RWPE1 (cell line): Measurements from ENCODE around the gene COL27A1.

Source experiments
- CTCF ChIA-PET: fragments of 350-600 bp; sonication (Branson Sonifier 250); formaldehyde crosslinking; extraction: SDS; loops from one replicate; lab custom pipeline; 2021; lab: Yijun Ruan, JAX
- POLR2A ChIA-PET: fragments of 400-600 bp; formaldehyde crosslinking; extraction: SDS; loops from one replicate; lab custom pipeline; 2020; ENCODE audit warnings: antibody characterized with exemption; ENCODE audit not compliant: low non-redundant PET; lab: Yijun Ruan, JAX
- DNase-seq: peaks from one replicate; pipeline ENCODE4 v3.0.0; 2012; ENCODE audit warnings: low spot score
- H3K27ac ChIP-seq: fragments of 450-650 bp; 2 replicates; pipeline ENCODE4 v1.5.1; 2017
- TF ChIP-seq, protein P1 (sequence below): fragments of 450-650 bp; conservative IDR thresholded peaks from 2 replicates; pipeline ENCODE4 v1.5.1; 2017; ENCODE audit warnings: low read depth, mild to moderate bottlenecking

The COL27A1 gene

DNA sequence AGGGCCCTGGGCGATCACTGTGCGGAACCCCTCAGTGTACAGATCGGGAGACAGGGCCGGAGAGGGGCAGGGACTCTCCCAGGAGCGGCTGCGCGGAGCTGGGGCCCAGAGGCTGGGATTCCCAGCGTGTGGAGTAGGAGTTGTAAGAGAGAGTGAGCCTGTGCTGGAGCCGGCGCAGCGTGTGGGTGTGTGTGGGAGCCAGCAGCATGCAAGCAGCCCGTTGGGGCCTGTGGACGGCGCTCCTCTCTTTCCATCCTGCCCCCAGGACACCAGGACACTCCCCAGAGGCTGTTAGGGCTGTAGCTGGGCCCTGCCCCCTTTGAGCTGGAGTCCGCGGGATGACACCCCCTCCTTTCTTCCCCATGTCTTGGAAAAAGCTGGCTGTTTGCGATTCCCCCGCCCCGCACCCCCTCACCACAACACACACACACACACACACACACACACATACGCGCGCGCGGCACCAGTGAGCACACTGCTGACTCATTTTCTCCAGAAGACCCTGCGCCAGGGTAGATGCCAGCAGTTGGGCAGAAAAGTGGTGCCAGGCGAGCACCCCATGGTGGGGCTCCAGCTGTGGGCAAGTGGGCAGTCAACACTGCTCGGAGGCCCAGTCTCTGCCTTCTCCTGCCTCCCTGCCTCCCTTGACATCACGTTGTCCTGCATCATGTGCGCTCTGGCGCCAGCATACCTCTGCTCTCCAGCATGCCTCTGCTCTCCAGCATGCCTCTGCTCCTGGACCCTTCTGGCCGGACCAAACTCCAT is 1.5 kb downstream of the COL27A1 start:
- ChIA-PET CTCF (interaction anchor here (0.6 to 7.0 kb wide), 6 partner anchors 15 to 135 kb away, joined by 3 to 137 read pairs (median 7); no protein-coding TSS in a partner anchor), POLR2A (interaction anchor here (0.9 kb wide), 1 partner anchor 107 kb away, joined by 4 read pairs; no protein-coding TSS in a partner anchor)
- H3K27ac ChIP-seq, result peak overlapping the region; percentile 64
- TF ChIP-seq, protein P1, sequence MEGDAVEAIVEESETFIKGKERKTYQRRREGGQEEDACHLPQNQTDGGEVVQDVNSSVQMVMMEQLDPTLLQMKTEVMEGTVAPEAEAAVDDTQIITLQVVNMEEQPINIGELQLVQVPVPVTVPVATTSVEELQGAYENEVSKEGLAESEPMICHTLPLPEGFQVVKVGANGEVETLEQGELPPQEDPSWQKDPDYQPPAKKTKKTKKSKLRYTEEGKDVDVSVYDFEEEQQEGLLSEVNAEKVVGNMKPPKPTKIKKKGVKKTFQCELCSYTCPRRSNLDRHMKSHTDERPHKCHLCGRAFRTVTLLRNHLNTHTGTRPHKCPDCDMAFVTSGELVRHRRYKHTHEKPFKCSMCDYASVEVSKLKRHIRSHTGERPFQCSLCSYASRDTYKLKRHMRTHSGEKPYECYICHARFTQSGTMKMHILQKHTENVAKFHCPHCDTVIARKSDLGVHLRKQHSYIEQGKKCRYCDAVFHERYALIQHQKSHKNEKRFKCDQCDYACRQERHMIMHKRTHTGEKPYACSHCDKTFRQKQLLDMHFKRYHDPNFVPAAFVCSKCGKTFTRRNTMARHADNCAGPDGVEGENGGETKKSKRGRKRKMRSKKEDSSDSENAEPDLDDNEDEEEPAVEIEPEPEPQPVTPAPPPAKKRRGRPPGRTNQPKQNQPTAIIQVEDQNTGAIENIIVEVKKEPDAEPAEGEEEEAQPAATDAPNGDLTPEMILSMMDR, result no peak; the same call in 1 of the 2 replicates
- DNase-seq, result peak; percentile 56

DNA sequence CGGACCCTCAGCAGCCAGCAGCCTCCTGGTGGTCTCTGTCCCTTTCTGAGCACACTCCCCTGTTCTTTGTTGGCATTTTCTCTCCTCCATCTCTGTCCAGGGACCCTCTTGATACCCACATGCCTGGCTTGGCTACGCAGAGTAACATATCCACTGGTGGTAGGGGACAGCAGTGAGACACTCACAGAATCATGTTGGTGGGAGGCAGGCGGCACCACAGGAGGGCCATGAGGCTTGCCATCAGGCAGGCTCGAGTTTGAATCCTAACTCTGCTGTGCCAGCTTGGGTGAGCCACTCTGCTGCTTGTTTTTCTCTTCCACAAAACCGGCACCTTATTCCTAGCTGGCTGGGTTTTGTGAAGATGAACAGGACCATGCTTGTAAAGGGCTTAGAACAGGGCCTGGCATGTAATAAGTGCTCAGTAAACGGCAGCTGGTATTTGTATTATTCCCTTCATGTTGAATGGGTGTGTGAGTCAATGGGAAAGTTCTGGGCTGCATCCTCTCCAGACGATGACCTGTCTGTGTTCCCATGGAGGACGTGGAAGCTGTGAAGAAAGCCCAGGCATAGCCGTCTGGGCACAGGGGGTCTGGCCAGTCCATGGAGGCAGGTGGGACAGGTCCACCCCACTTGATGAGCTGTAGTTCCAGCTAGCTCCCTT is 2.3 kb downstream of the COL27A1 start:
- TF ChIP-seq, protein P1, result no peak
- ChIA-PET POLR2A (no interaction called here), CTCF (interaction anchor here (1.3 to 6.3 kb wide), 3 partner anchors 14 to 134 kb away, joined by 6 to 137 read pairs (median 8); no protein-coding TSS in a partner anchor)
- no peak for DNase-seq
- peak overlapping the region; percentile 64 for H3K27ac ChIP-seq

DNA sequence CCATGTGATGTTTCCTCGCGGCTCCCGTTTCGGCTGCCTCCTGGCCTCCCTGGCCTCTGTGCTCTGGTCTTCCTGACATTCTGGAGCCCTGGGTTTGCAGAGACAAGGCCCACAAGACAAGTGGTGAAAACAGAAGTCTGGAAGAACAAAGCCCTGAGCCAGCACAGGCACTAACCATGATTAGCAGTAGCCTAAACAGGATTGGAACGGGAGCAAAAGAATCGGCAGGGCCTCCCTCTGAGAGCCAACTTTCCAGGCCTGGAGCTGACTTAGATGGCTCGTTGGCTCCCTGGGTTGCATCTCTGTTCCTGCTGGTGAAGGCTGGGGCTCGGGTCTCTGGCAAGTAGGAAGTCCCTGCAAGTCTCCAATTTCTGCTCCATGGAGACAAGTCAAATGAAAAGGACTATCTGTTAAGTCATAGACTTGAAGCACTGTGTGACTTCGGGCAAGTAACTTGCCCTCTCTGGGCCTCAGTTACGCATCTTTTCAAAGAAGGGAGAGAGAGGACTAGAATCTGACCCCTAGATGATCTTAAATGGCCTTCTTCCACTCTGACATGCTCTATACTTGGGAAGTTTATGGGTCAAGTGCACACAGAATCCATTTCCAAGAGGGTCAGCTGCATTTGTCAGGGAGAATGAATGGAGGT is 3.3 kb downstream of the COL27A1 start:
- CTCF ChIA-PET, result interaction anchor here (0.7 to 6.3 kb wide), 3 partner anchors 27 to 133 kb away, joined by 4 to 137 read pairs (median 8); no protein-coding TSS in a partner anchor
- DNase-seq, result no peak
- TF ChIP-seq, protein P1, result no peak
- POLR2A ChIA-PET, result no interaction called here
- H3K27ac ChIP-seq, result peak overlapping the region; percentile 64

DNA sequence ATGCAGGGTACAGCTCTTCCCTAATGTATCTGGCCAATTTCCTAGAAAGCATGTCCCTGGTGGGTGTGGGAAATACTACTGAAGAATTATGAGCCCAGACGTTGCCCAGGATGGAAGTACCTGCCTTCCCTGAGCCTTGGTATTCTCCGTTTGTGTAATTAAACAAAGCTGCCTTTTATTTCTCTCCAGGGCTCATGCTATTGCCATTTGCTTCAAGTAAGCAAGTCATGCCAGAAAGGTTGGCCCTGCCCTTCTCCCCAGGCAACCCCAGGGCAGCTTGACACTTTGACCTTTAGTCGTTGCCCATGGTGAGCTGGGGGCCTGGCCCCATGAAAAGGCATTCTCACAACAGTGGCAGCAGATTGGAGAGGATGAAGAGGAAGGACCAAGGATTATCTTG is 4.4 kb downstream of the COL27A1 start:
- ChIA-PET CTCF (interaction anchor here (0.6 to 6.3 kb wide), 2 partner anchors 132 to 506 kb away, joined by 4 to 137 read pairs; no protein-coding TSS in a partner anchor), POLR2A (no interaction called here)
- TF ChIP-seq, protein P1, result no peak
- H3K27ac ChIP-seq, result no peak overlapping the region
- DNase-seq, result no peak

DNA sequence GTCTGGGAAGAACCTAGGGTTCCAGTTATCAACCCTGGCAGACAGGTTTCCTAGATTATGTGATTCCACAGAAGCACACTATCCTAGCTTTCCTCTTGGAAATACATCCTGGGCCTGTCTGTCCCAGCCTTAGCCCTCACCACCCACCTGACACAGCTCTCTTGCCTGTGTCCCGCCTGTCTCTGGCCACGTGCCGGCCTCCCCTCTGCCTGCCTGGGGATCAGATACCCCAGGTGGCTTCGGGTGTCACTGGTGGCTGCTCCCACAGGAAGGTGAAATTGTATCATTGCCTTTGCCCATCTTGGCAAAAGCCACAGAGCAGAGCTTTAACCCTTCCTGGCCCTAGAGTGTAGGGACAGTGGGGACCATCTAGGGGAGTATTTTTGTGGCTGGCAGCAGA is 6.2 kb downstream of the COL27A1 start:
- DNase-seq, result no peak
- TF ChIP-seq, protein P1, result no peak
- no peak overlapping the region for H3K27ac ChIP-seq
- ChIA-PET POLR2A (no interaction called here), CTCF (interaction anchor here (0.5 to 1.4 kb wide), 3 partner anchors 10 to 1010 kb away, joined by 3 to 6 read pairs (median 3); no protein-coding TSS in a partner anchor)

DNA sequence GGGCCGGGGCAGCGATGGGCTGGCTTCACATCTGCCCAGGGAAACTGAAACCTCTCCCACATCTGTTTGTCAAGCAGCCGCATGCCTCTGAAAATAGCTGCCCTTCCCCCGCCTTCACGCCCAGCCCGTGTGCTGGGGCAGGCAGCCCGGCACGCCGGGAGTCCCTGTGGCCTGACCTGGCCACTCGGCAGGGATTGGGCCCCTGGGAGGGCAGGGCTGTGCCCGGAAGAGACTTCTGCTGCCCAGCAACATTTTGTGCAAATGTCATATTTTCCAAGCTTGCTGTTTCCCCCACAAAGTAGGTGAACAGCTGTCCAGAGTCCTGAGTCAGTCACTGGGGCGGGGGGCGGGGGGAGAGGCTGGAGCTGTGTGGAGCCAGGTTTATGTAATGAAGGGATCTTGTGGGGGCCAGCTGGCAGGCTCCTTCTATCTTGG is 8.2 kb downstream of the COL27A1 start:
- peak overlapping the region; percentile 73 for H3K27ac ChIP-seq
- TF ChIP-seq, protein P1, result no peak
- ChIA-PET CTCF (interaction anchor here (0.9 to 2.2 kb wide), 5 partner anchors 8 to 128 kb away, joined by 4 to 10 read pairs (median 7); partner anchors contain the start of gene COL27A1), POLR2A (no interaction called here)
- DNase-seq, result peak; percentile 48
